Esophagus squamous epithelium (tissue), 5 donors: Measurements from ENCODE around the gene RBM47. TPM values are rescaled to one million over a fixed set of nuclear protein-coding genes. Genes with fewer than 3 reads are reported as not detected.

Source experiments
- DNase-seq: peaks from one replicate; lab custom pipeline; 2025; lab: John Stamatoyannopoulos, UW
- H3K27ac ChIP-seq, 4 donors: fragments of 200-600 bp; sonication (generic); one replicate each; pipeline ENCODE4 v1.5.1; 2016 to 2019; ENCODE audit warnings: mild to moderate bottlenecking in 1 of 4
- H3K27me3 ChIP-seq, 4 donors: fragments of 200-600 bp; sonication (generic); 1 replicate in 3 of 4; 2 replicates in 1 of 4; pipeline versions ENCODE4 v1.5.1 to v1.6.0; 2017 to 2021; ENCODE audit warnings: antibody characterized with exemption in 1 of 4
- H3K36me3 ChIP-seq, 3 donors: fragments of 200-600 bp; sonication (generic); one replicate each; pipeline ENCODE4 v1.5.1; 2016 to 2019
- H3K4me1 ChIP-seq, 3 donors: fragments of 200-600 bp; sonication (generic); one replicate each; pipeline ENCODE4 v1.5.1; 2017 to 2019
- H3K4me3 ChIP-seq, 4 donors: fragments of 200-600 bp; sonication (generic); 1 replicate in 3 of 4; 2 replicates in 1 of 4; pipeline ENCODE4 v1.5.1; 2016 to 2019; ENCODE audit warnings: mild to moderate bottlenecking in 2 of 4, moderate library complexity in 1 of 4
- H3K9me3 ChIP-seq, 3 donors: fragments of 200-600 bp; sonication (generic); one replicate each; pipeline ENCODE4 v1.5.1; 2016 to 2019
- POLR2A ChIP-seq, 4 donors: fragments of 450-650 bp; IDR thresholded peaks; one replicate each; pipeline ENCODE4 v1.6.1; 2017; ENCODE audit warnings: antibody characterized with exemption in 4 of 4, mild to moderate bottlenecking in 4 of 4, moderate library complexity in 3 of 4
- WGBS, 2 donors: methylation state at CpG; one replicate each; pipeline ENCODE4 v1.1.5; 2018; 5-methylcytosine and 5-hydroxymethylcytosine counted together
- intact Hi-C: fragments of 100-400 bp; cut with DNase I; formaldehyde crosslinking; loops from one replicate; pipeline ENCODE4 v1.15.0; 2022
- small RNA-seq, 4 donors: library from RNA; depleted of rRNA; stranded (forward); fragments of <200 nt; gene quantifications; one replicate each; pipeline ENCODE3, GENCODE V24; 2016
- total RNA-seq, 4 donors: library from RNA; depleted of rRNA; stranded (reverse); fragments of >200 nt; gene quantifications; one replicate each; pipeline ENCODE4 v1.1.0, GENCODE V29; 2016
- TF ChIP-seq, protein P1 (sequence below), 6 experiments: fragments of 450-650 bp in 4 of 6; fragments of 200-600 bp in 2 of 6; sonication (generic) in 2 of 6; IDR thresholded peaks; one replicate each; pipeline ENCODE4 v1.5.1; 2016 to 2019; ENCODE audit warnings: antibody characterized with exemption in 6 of 6, mild to moderate bottlenecking in 4 of 6, moderate library complexity in 4 of 6
- donor health status: DM: yes; HTN: yes; CAD: no.

Gene RBM47
- total RNA-seq, 4 donors from 2014 or later, result 94.6 to 197 (median 125) TPM

DNA sequence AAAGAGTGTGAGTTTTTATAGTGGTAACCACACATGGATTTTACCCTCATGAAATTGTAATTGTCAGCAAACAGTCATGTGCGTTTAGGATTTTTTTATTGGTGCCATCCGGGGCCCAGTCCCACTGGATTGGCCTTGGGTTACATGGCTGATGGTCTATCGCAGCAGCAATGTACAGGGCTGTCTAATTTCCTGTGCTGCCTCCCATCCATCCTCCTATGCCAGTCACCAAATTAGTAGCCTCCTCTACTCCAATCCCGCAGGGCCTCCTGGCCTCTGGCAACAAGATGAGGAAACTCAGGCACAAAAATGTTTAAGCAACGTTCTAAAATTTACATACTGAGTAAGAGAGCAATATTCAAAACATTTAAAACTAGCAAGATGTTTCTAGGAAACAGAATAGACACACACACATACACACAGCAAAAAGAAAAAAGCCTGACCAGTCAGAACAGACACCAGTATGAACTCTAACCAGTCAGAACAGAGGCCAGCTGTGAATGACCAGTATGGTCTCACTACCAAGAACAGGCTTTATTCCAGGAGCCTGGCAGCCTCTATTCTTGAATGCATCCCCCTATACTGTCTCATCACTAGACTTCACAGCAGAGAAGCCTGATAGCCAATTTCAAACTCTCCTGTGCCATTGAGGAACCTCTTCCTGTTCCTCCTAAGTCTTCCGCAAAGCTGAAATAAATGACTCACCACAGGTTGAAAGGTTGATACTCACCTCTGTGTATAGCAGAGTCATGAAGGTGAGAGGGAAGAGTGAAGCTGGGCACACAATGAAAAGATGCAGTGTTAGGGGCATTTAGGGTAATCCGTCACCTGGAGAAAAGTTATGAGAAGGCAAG is 251.9 kb downstream of the RBM47 start:
- Histone ChIP-seq H3K4me1 (peaks cover 0 to 26% (median 3%) of the 10 kb centered on the region in 3 donors), H3K27me3 (no peaks in the 10 kb centered on the region), H3K27ac (peak overlapping the region; percentile 18 to 79 (median 55)), H3K36me3 (no peaks in the 10 kb centered on the region), H3K4me3 (no peak overlapping the region), H3K9me3 (no peaks in the 10 kb centered on the region)
- 56 to 68% methylated on average over 7 of the region's 7 CpGs for WGBS, 2 donors
- intact Hi-C loops, result no loop called here
- TF ChIP-seq, protein P1, sequence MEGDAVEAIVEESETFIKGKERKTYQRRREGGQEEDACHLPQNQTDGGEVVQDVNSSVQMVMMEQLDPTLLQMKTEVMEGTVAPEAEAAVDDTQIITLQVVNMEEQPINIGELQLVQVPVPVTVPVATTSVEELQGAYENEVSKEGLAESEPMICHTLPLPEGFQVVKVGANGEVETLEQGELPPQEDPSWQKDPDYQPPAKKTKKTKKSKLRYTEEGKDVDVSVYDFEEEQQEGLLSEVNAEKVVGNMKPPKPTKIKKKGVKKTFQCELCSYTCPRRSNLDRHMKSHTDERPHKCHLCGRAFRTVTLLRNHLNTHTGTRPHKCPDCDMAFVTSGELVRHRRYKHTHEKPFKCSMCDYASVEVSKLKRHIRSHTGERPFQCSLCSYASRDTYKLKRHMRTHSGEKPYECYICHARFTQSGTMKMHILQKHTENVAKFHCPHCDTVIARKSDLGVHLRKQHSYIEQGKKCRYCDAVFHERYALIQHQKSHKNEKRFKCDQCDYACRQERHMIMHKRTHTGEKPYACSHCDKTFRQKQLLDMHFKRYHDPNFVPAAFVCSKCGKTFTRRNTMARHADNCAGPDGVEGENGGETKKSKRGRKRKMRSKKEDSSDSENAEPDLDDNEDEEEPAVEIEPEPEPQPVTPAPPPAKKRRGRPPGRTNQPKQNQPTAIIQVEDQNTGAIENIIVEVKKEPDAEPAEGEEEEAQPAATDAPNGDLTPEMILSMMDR (IDR thresholded peaks at IDR 0.05), result no peak
- no peak for TF ChIP-seq POLR2A (IDR thresholded peaks at IDR 0.05)
- no peak for DNase-seq

DNA sequence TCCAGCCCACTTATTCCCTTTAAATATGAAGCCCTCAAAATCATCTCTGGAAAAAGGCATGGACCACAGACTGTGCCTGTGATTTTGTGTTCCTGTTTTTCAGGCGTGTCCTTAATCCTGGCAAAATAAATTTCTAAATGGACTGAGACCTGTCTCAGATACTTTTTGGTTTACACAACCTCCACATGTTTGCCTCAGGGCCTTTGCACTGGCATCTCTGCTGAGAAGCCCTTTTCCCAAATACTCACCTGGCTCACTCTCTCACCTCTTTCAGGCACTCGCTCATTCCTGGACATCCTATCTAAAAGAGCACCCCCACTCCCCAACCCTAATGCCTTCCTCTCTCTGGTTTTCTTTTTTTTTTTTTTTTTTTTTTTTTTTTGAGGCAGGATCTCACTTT is 254.0 kb downstream of the RBM47 start:
- no peak overlapping the region for H3K4me3 ChIP-seq
- H3K4me1 ChIP-seq, result peaks cover 0 to 35% (median 3%) of the 10 kb centered on the region in 3 donors
- no peaks in the 10 kb centered on the region for H3K36me3 ChIP-seq
- TF ChIP-seq POLR2A (IDR thresholded peaks at IDR 0.05), result no peak
- TF ChIP-seq, protein P1 (IDR thresholded peaks at IDR 0.05), result no peak
- no peaks in the 10 kb centered on the region for H3K9me3 ChIP-seq
- no peaks in the 10 kb centered on the region for H3K27me3 ChIP-seq
- no peak overlapping the region for H3K27ac ChIP-seq
- no peak for DNase-seq
- intact Hi-C loops, result no loop called here
- WGBS, 2 donors, result 64 to 73% methylated on average over 2 of the region's 2 CpGs

DNA sequence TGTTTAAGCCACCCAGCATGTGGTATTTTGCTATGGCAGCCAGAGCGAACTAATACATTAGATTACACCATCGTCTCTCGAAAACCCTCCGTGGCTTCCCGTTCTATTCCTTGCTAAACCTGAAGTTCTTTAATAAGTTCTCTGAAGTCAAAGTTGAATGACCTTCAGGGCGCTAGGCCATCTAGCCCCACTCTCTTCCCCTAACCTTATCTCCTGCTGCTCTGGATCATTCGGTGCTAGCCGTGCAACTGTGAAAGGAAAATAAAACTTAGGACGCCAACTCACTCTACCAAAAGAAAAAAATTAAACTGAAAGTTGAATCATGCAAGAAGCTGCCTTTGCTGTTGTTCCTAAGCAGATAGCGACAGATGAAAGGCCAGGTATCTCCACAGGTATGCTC is 254.6 kb downstream of the RBM47 start:
- no peak for TF ChIP-seq POLR2A (IDR thresholded peaks at IDR 0.05)
- TF ChIP-seq, protein P1 (IDR thresholded peaks at IDR 0.05), result no peak
- intact Hi-C loops, result no loop called here
- 93 to 95% methylated on average over 9 to 10 of the region's 10 CpGs for WGBS, 2 donors
- DNase-seq, result no peak
- Histone ChIP-seq H3K9me3 (no peaks in the 10 kb centered on the region), H3K27ac (no peak overlapping the region), H3K27me3 (no peaks in the 10 kb centered on the region), H3K4me3 (no peak overlapping the region), H3K36me3 (no peaks in the 10 kb centered on the region), H3K4me1 (peaks cover 0 to 35% (median 3%) of the 10 kb centered on the region in 3 donors)

DNA sequence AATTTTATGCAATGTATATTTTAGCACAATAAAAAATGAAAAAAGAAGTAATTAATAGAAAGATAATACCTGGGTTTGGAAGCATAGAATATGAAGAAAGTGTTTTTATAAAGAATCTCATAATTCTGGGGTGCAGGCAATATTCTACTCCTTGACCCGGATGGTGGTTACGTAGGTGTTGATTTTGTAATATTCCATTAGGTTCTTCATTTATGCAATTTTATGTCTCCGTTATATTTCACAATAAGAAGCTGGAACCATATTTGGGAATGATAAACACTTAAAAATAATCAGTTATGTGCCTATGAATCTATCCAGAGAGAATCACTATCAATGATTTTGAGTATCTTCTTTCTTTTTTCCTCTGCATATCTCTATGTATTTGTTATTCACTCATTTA is 256.0 kb downstream of the RBM47 start:
- WGBS, 2 donors, result 83% methylated on average over 3 of the region's 3 CpGs
- no peak for TF ChIP-seq POLR2A (IDR thresholded peaks at IDR 0.05)
- TF ChIP-seq, protein P1 (IDR thresholded peaks at IDR 0.05), result no peak
- no peak overlapping the region for H3K4me3 ChIP-seq
- H3K36me3 ChIP-seq, result no peaks in the 10 kb centered on the region
- H3K27ac ChIP-seq, result no peak overlapping the region
- intact Hi-C loops, result no loop called here
- DNase-seq, result no peak
- H3K9me3 ChIP-seq, result no peaks in the 10 kb centered on the region
- H3K4me1 ChIP-seq, result peaks cover 0 to 41% (median 3%) of the 10 kb centered on the region in 3 donors
- H3K27me3 ChIP-seq, result no peaks in the 10 kb centered on the region

Small RNA genes lying within 50 kb of the gene (small RNA-seq; reads per million reads assigned to genes)
- gene AC098869.1 (0 reads per million in 4 donors), gene MIR4802 (0 to 0.14 (median 0.04) reads per million in 4 donors), gene RNU7-74P (0 reads per million in 4 donors)

Other genes with a start within 250 kb of the RBM47 start
- gene NSUN7, start 120.1 kb upstream of the RBM47 start, total RNA-seq, result 1 to 10 TPM; 2.1 to 4.2 (median 2.7) TPM